HUDEP-2 (cell line): ENCODE data around the gene PRRT1.
"Not testable (repeated sequence)": the region's sequence is repeated elsewhere in the genome, so short reads cannot be mapped to it uniquely, and the experiment has no call there.

Source experiments
- DNase-seq, 76 experiments: peaks; one replicate each; lab custom pipeline; 2025; ENCODE audit not compliant: unreplicated experiment in 76 of 76; lab: John Stamatoyannopoulos, UW

Gene PRRT1

DNA sequence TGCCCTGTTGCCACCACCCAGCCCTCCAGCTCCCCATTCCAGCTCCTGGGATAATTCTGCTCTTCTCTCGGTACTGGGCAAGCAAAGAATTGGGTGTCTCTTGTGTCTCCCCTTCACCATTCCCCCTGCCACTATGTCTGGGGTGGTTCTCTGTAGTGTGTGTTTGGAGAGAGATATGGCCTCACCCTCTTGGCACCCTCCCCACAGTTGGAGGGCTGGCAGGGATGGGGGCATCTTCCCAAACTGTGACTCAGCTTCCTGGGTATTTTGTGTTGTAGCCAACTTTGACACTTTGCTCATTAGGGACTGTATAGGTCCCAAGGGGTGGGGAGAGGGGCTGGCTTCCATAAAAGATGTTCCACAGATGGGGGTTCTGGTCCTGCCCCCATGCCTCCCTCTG lies 44.3 kb downstream of the PRRT1 start:
- peak in 68 of 76 experiments; percentile 7 to 91 (median 70) for DNase-seq

DNA sequence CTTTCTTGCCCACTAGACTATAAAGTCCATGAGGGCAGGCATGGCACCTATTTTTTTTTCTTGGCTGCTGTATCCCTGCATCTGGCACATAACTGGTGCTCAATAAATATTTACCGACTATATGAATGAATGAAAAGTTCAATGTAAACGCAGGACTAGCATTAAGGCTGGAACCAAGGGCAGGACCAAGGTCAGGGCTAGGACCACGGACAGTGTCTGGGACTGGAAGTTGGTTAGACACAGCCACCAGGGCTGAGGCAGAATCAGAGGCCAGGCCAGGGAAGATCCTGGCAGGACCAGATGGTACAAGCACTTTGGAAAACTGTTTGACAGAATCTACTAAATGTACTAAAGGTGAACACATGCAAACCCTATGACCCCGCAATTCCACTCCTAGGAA lies 46.3 kb downstream of the PRRT1 start:
- peak in 30 of 76 experiments; percentile 13 to 53 (median 30) for DNase-seq

DNA sequence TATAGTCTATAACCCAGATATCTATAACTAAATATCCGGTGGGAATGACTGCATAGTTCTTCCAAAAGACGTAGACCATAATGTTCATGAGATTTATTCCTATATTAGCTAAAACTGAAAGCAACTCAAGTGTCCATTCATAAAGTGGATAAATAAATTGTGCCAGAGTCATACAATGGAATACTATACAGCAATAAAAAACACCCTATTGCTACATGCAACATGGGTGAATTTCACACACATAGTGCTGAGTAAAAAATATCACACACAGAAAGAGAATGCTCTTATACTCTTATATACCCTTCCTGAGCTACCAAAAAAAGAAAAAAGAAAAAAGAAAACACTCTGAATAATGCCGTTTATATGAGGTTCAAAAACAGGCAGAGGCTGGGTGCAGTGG lies 49.5 kb downstream of the PRRT1 start:
- DNase-seq, result no peak

DNA sequence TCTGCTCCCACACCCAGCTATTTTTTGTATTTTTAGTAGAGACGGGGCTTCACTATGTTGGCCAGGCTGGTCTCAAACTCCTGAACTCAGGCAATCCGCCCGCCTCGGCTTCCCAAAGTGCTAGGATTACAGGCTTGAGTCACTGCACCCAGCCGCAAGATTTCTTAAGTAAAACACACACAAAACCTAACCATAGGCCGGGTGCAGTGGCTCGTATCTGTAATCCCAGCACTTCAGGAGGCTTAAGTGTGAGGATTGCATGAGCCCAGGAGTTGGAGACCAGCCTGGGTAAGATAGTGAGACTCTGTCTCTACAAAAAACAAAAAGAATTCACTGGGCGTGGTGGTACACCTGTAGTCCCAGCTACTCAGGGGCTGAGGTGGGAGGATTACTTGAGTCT lies 51.5 kb downstream of the PRRT1 start:
- DNase-seq, result not testable (repeated sequence)
